Activated naive CD4-positive, alpha-beta T cell treated with anti-CD3 and anti-CD28 coated beads, Interleukin-2, amount 10 ng/mL, durations not matched to agents 7 days and 5 days (primary cell): ENCODE results near the gene CSN2.
"Not testable (repeated sequence)": the region's sequence is repeated elsewhere in the genome, so short reads cannot be mapped to it uniquely, and the experiment has no call there.

Experiments used
- CTCF ChIA-PET: fragments of 350-600 bp; sonication (Branson Sonifier 250); formaldehyde crosslinking; loops from one replicate; lab custom pipeline; 2021; ENCODE audit warnings: antibody characterized with exemption; lab: Charles Lee
- DNase-seq: peaks from one replicate; pipeline ENCODE4 v3.0.0-alpha.2; 2020
- H3K27ac Mint-ChIP-seq: one replicate; pipeline ENCODE4 v1.8.0; 2021; ENCODE audit warnings: mild to moderate bottlenecking, moderate library complexity, mixed read lengths
- H3K27me3 Mint-ChIP-seq: one replicate; pipeline ENCODE4 v1.8.0; 2021; ENCODE audit warnings: mild to moderate bottlenecking, mixed read lengths
- H3K36me3 Mint-ChIP-seq: one replicate; pipeline ENCODE4 v1.8.0; 2021; ENCODE audit warnings: mixed read lengths
- H3K4me1 Mint-ChIP-seq: one replicate; pipeline ENCODE4 v1.8.0; 2021; ENCODE audit warnings: mixed read lengths
- H3K4me3 Mint-ChIP-seq: one replicate; pipeline ENCODE4 v1.8.0; 2021; ENCODE audit warnings: mild to moderate bottlenecking, moderate library complexity, mixed read lengths
- H3K9me3 Mint-ChIP-seq: one replicate; pipeline ENCODE4 v1.8.0; 2021; ENCODE audit warnings: mixed read lengths

Gene CSN2

GRCh38 chr4:69936566-69936965 lies 29.0 kb downstream of the CSN2 start:
- no peaks in the 10 kb centered on the region for H3K4me1 Mint-ChIP-seq
- H3K36me3 Mint-ChIP-seq: no peaks in the 10 kb centered on the region
- no peak for DNase-seq
- H3K4me3 Mint-ChIP-seq: no peak overlapping the region
- no peak overlapping the region for H3K27ac Mint-ChIP-seq
- CTCF ChIA-PET: no interaction called here
- H3K27me3 Mint-ChIP-seq: no peaks in the 10 kb centered on the region
- H3K9me3 Mint-ChIP-seq: no peaks in the 10 kb centered on the region

- DNase-seq: no peak
- no peaks in the 10 kb centered on the region for H3K4me1 Mint-ChIP-seq
- no peaks in the 10 kb centered on the region for H3K27me3 Mint-ChIP-seq
- no peaks in the 10 kb centered on the region for H3K9me3 Mint-ChIP-seq
- no peak overlapping the region for H3K27ac Mint-ChIP-seq
- no peaks in the 10 kb centered on the region for H3K36me3 Mint-ChIP-seq
- no peak overlapping the region for H3K4me3 Mint-ChIP-seq
- CTCF ChIA-PET: no interaction called here
Observed at GRCh38 chr4:69934150-69934549, 31.4 kb downstream of the CSN2 start.

DNA sequence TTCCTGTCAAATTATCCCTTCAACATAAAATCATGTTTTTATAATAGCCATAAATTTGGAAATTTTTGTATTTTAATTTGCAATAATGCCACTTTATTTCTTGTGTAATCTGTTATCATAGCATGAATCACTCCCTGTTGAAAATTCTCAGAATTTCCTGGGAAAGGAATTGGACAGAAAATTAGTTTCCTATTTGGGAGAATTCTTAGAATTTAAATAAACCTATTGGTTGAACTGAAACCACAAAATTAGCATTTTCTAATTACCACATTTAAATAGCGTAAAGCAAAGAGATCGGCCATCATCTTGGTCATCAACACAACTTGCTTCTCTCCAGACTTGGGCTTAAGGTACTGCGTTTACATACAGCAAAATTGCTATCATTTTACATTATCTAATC lies 34.8 kb downstream of the CSN2 start, which contains the start of gene CSN1S1:
CSN1S1 (plus strand) TSS at position 301 of the 400 bp plus-strand sequence. CDS start 1,488 bp downstream, outside the sequence.
- no peak for DNase-seq
- no peaks in the 10 kb centered on the region for H3K27me3 Mint-ChIP-seq
- CTCF ChIA-PET: no interaction called here
- H3K4me3 Mint-ChIP-seq: no peak within 1 kb of the TSS
- no peaks in the 10 kb centered on the region for H3K9me3 Mint-ChIP-seq
- no peaks in the 10 kb centered on the region for H3K36me3 Mint-ChIP-seq
- no peak within 1 kb of the TSS for H3K27ac Mint-ChIP-seq
- no peaks in the 10 kb centered on the region for H3K4me1 Mint-ChIP-seq

DNA sequence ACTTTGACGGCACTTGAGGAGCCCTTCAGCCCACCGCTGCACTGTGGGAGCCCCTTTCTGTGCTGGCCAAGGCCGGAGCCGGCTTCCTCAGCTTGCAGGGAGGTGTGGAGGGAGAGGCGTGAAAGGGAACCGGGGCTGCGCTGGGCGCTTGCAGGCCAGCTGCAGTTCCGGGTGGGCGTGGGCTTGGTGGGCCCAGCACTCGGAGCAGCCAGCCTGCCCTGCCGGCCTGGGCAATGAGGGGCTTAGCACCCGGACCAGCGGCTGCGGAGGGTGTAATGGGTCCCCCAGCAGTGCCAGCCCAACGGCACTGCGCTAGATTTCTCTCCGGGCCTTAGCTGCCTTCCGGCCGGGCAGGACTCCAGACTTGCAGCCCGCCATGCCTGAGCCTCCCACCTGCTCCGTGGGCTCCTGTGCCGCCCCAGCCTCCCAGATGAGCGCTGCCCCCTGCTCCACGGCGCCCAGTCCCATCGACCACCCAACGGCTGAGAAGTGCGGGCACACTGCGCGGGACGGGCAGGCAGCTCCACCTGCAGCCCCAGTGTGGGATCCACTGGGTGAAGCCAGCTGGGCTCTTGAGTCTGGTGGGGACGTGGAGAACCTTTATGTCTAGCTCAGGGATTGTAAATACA lies 41.6 kb downstream of the CSN2 start:
- H3K9me3 Mint-ChIP-seq, H3K4me1 Mint-ChIP-seq, H3K27ac Mint-ChIP-seq, CTCF ChIA-PET, H3K4me3 Mint-ChIP-seq, H3K27me3 Mint-ChIP-seq, DNase-seq, H3K36me3 Mint-ChIP-seq: not testable (repeated sequence)

- no peak overlapping the region for H3K4me3 Mint-ChIP-seq
- H3K27ac Mint-ChIP-seq: no peak overlapping the region
- DNase-seq: no peak
- H3K36me3 Mint-ChIP-seq: no peaks in the 10 kb centered on the region
- H3K27me3 Mint-ChIP-seq: no peaks in the 10 kb centered on the region
- CTCF ChIA-PET: no interaction called here
- H3K9me3 Mint-ChIP-seq: no peaks in the 10 kb centered on the region
- no peaks in the 10 kb centered on the region for H3K4me1 Mint-ChIP-seq
Observed at GRCh38 chr4:69920874-69921273, 44.7 kb downstream of the CSN2 start.

- no peaks in the 10 kb centered on the region for H3K36me3 Mint-ChIP-seq
Observed at GRCh38 chr4:69910016-69910782, 55.3 kb downstream of the CSN2 start.

DNA sequence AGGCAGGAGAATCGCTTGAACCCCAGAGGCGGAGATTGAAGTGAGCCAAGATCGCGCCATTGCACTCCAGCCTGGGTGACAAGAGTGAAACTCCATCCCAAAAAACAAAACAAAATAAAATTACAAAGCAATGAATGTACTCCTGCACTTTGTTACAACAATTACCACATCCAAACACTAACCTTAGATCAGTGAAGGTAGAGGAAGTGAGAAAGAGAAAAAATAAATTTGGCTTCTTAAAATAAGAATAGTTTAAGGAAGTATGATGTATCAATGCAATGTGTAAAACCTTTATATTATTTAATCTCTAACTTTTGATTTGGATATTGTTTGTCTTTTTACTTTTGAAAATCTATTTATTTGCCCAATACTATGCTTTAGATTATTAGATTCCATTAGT lies 56.3 kb downstream of the CSN2 start:
- H3K9me3 Mint-ChIP-seq: no peaks in the 10 kb centered on the region
- no peaks in the 10 kb centered on the region for H3K36me3 Mint-ChIP-seq
- CTCF ChIA-PET: no interaction called here
- no peaks in the 10 kb centered on the region for H3K27me3 Mint-ChIP-seq
- H3K4me3 Mint-ChIP-seq: no peak overlapping the region
- no peaks in the 10 kb centered on the region for H3K4me1 Mint-ChIP-seq
- no peak for DNase-seq
- no peak overlapping the region for H3K27ac Mint-ChIP-seq

More at GRCh38 chr4:69910016-69910782, 55.3 kb downstream of the CSN2 start:
- Mint-ChIP-seq H3K4me3 (no peak overlapping the region), H3K9me3 (no peaks in the 10 kb centered on the region), H3K27me3 (no peaks in the 10 kb centered on the region), H3K27ac (no peak overlapping the region), H3K4me1 (no peaks in the 10 kb centered on the region)
- CTCF ChIA-PET: no interaction called here
- no peak for DNase-seq

- H3K27me3 Mint-ChIP-seq: no peaks in the 10 kb centered on the region
- no peaks in the 10 kb centered on the region for H3K9me3 Mint-ChIP-seq
- no peaks in the 10 kb centered on the region for H3K4me1 Mint-ChIP-seq
- H3K27ac Mint-ChIP-seq: no peak overlapping the region
- H3K4me3 Mint-ChIP-seq: no peak overlapping the region
- DNase-seq: no peak
- CTCF ChIA-PET: no interaction called here
- no peaks in the 10 kb centered on the region for H3K36me3 Mint-ChIP-seq
Observed at GRCh38 chr4:69907151-69907550, 58.4 kb downstream of the CSN2 start.
